GM12892 (cell line): Measurements from ENCODE around the gene RECQL.

Source experiments
- POLR2A ChIP-seq: IDR thresholded peaks from 2 replicates; pipeline ENCODE4 v1.6.1; 2011; ENCODE audit warnings: low read depth, low read length, control low read depth
- POLR2AphosphoS5 ChIP-seq: IDR thresholded peaks from 2 replicates; pipeline ENCODE4 v1.6.1; 2011; ENCODE audit warnings: low read depth, low read length, control low read depth

- TF ChIP-seq POLR2A (no peak), POLR2AphosphoS5 (no peak)
Measured at GRCh38 chr12:21502872-21503271, 1.4 kb upstream of the RECQL start.
